Measurements from ENCODE around the gene PLA2G4D.
"Not testable (repeated sequence)": the region's sequence is repeated elsewhere in the genome, so short reads cannot be mapped to it uniquely, and the experiment has no call there.

The PLA2G4D gene

DNA sequence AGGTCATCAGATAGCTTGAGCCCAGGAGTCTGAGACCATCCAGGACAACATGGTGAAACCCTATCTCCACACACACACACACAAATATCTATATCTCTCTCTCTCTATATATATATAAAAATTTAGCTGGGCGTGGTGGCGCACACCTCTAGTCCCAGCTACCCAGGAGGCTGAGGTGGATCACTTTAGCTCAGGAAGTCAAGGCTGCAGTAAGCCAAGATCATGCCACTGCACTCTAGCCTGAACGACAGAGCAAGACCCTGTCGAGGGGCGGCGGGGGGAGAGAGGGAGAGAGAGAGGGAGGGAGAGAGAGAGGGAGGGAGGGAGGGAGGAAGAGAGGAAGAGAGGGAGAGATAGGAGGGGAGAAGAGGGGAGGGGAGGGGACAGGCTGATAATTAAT is 34.1 kb upstream of the PLA2G4D start:
- no peak for DNase-seq (ENCODE audit: low read depth)

GRCh38 chr15:42123546-42123945 is 29.2 kb upstream of the PLA2G4D start:
- DNase-seq (ENCODE audit: low read depth) = no peak

DNA sequence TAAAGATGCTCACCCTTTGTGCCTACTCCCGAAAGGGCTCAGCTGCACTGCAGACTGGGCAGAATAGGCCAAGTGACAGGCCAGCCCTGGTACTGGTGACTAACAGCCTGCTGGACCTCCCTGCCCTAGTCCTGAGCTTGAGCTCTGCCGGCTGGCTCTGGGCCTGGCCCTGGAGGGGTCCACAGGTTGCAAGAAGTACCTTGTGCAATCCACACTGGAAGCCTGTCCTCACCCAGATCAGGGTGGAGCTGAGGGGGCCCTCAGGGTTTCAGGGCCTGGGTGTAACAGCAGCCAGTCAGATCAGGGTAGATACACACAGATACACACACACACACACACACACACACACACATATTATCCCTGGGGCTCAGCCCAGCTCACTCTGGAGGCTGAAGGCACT is 27.3 kb upstream of the PLA2G4D start:
- DNase-seq (ENCODE audit: low read depth) = no peak

GRCh38 chr15:42121021-42121420 is 26.7 kb upstream of the PLA2G4D start:
- no peak for DNase-seq (ENCODE audit: low read depth)

DNA sequence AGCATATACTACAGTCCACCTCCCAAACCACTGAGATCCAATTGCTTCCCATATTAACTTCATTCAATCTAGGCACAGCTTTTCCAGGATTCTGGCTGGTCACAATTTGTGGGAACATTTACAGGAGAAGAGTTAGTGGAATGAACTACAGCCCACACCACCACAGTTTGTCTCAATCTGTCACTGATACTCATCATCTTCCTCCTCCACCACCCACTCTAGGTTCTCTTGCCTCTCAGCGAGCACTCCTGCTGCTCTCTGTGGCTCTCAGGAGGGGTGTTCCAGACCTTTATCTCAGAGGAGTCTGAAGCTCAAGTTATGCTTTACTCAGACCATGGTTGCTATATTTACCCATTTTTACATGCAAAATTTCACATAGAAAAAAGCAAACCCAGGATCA is 25.9 kb upstream of the PLA2G4D start:
- no peak for DNase-seq (ENCODE audit: low read depth)

GRCh38 chr15:42119446-42119760 is 25.0 kb upstream of the PLA2G4D start:
- no peak for DNase-seq (ENCODE audit: low read depth)

DNA sequence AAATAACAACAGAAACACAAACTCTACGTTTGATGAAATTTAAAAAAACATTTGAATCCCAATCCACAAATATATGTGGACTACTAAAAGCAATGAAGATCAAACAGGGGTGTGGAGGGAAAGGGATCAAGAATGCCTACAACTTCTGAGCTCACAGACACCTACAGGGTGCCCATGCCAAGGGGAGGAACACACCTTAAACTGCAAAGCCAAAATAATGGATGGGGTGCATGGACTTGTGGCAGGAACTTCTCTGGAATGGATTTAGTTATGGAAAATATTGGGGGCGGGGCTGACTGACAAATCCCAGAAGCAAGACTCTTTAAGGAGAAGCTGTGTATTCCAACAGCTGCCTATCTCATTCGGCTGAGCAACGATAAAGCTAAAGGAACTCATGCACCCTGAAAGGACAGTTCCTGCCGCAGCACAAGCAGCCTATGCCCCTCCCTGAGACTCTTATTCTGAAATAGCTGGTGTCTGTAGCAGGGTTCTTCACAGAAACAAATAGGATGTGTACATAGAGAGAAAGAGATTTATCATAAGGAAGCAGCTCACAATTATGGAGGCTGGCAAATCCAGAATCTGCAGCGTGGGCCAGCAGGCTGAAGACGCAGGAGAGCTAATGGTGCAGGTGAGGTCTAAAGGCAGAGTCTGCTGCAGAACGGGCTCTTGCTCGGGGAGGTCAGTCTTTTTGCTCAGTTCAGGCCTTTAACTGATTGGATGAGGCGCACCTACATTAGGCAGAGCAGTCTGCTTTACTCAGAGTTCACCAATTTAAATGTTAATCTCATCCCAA is 24.5 kb upstream of the PLA2G4D start:
- no peak for DNase-seq (ENCODE audit: low read depth)

DNA sequence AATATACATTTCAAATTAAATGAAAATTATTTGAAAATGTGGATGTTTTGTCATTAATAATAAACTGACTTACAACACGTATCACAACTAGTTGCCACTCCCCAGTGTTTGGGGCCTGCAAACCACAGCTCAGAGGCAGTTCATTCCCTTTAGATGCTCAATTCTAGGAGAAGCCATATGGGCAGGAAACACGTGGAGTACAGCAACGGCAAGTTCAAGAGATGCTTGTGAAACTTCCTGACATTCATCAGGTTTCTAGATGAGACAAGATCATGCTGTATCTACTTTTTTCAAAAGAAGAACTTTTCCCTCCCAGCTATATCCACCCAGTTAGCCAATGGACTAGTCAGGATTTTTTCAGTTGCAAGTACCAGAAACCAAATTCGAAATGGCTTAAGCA is 17.6 kb upstream of the PLA2G4D start:
- no peak for DNase-seq (ENCODE audit: low read depth)

DNA sequence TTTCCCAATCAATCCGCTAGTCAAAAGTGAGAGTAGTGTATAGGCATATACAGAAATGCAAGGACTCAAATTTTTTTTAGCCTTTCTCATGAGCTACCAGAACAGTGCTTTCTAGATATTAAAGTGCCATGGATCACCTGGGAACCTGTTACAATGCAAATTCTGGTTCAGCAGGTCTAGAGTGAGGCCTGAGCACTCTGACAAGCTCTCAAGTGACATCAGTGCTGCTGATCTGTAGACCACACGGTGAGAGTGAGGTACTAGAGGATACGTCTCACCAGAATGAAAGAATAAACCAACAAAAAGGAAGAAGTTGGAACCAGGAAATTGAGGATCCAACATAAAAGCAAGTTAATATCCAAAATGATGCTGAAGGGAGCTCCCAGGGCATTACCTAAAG is 16.0 kb upstream of the PLA2G4D start:
- DNase-seq (ENCODE audit: low read depth) = no peak

DNA sequence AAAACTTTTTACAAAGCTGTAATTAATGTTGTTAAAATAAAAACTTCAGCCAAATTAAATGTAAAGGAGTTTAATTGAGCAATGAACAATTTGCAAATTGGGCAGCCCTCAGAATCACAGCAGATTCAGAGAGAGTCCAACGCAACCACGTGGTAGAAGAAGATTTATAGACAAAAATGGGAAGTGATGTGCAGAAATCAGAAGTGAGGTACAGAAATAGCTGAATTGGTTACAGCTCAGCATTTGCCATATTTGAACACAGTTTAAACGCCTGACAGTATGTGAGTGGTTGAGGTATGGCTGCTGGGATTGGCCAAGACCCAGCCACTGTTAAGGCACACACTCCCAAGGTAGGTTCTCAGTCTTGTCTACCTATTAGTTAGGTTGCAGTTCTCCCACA is 14.4 kb upstream of the PLA2G4D start:
- DNase-seq (ENCODE audit: low read depth) = no peak

DNA sequence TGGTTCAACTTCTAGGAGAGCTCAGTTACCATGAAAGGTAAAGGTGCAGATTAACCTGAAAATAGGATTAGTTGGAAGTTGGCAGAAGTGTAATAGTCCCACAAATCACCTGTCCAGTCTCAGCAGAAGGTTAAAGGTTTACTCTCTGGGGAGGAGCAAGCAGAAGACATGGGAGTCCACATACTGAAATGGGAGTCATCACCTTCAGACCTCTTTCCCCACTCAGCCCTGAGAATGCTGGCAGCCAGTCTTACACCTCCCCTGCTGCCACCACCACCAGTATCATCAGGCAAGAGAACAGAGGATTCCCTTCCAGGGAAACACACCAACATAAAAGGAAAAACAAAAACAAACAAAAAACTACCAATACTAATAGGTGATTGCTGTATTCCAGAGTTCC is 13.8 kb upstream of the PLA2G4D start:
- no peak for DNase-seq (ENCODE audit: low read depth)

GRCh38 chr15:42107473-42107872 is 13.1 kb upstream of the PLA2G4D start:
- DNase-seq (ENCODE audit: low read depth) = no peak

- no peak for DNase-seq (ENCODE audit: low read depth)
Observed at GRCh38 chr15:42106288-42106687, 11.9 kb upstream of the PLA2G4D start.

DNA sequence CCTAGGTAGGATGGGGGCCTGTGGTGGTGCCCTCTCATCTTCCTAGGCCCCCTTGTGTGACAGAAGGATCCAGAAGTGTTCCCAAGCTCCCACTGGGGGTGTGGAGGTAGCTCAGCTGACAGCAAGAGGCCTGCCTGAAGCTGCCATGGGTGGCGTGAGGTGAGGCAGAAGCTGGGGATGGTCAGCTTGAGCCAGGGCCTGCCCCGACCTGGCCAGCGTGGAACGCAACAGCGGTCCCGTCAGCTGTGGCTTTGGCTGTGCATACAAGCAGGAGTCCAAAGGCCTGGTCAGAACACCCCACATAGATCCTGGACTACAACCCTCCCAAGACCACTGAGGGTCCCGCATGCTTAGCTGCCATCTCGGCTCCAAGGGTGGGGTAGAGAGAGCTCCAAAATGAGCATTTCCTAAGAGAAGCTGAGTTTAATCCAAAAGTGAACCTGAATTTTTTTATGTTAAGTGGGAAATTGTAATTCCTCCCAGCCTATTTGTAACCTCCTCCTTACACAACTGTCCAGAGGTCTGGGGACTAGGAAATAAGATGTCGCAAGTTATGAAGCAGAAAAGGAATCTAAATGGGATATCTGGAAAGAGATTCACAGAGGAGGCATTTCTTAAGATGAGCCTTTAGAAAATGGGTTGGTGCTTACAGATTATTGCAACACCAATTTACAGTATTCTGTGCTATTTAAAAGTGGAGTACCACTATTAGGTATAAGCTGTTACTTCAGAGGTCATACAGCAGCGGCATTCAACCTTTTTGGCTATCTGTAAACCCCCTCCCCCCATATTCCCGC is 9.9 kb upstream of the PLA2G4D start:
- DNase-seq (ENCODE audit: low read depth) = no peak

- peak; percentile 47 for DNase-seq (ENCODE audit: low read depth)
Observed at GRCh38 chr15:42102646-42103235, 8.4 kb upstream of the PLA2G4D start.

- no peak for DNase-seq (ENCODE audit: low read depth)
Observed at GRCh38 chr15:42101861-42102260, 7.5 kb upstream of the PLA2G4D start.

DNA sequence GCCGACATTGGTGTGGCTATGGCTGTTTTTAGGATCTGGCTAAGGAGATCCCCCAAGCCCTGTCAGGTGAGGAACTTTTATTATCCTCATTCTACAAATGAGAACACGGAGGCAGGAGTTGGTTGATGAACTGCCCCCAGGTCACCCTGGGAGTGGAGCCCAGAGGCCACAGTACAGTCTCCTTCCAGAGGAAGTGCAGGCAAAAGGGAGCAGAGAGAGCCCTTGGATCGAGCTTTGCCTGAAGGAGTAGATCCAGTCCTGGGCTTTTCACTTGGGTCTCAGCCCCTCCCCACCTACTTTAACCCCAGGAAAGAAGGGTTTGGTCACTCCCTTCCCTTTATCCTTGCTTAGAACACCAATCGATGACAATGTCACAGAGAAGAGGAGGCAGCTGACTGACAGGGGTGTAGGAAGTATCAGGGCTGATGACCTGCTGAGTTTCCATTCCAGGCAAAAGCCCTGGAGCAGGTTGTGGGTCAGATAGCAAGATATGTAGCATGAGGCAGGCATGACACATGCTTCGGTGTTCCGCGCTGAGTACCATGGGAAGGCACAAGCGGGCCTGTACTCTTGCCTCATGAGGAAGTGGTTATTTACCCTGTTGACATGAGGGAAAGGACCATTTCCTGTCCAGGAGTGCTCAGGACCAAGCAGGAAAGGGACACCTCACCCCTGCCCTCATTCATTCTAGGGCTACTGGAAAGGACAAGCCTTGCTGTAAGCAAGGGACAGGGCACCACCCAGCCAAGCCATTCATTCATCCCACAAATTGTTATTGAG is 5.8 kb upstream of the PLA2G4D start:
- peak; percentile 40 for DNase-seq (ENCODE audit: low read depth)

DNA sequence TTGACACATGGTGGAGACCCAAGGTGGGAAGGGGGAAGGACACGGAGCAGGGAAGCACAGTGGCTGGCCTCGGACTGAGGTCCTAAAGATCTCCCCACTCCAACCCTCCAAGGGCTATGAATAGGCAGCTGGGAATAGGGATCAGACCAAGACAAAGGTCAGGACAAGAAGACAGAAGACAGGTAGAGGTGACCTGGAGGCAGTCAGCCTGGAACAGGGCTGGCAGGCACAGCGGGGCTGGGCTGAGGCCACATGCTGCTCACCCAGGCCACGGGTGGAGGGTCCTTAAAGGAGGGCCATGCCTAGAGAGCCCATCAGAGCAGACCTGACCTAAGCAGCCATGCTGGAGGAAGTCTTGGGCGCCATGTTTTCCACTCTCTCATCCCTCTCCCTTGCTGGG is 2.7 kb upstream of the PLA2G4D start:
- no peak for DNase-seq (ENCODE audit: low read depth)

DNA sequence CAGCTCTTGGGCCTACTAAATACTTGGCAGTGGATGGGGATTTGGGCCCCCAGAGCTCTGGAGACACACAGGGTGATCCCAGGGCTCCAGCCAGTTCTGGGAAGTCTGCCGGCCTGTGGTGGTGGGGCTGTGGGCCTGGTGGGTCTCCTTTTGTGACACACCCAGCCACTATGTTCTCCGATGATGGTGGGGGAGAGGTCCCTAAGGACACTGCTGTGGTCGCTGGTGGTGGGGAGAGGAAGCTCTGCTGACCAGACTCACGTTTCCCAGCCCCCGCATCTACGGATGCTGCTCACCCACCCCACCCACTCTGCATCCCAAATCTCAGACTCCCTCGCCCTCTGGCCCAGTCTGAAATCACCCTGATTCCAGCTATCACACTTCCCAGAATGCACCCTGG is 396 bp downstream of the PLA2G4D start:
- no peak for DNase-seq (ENCODE audit: low read depth)

DNA sequence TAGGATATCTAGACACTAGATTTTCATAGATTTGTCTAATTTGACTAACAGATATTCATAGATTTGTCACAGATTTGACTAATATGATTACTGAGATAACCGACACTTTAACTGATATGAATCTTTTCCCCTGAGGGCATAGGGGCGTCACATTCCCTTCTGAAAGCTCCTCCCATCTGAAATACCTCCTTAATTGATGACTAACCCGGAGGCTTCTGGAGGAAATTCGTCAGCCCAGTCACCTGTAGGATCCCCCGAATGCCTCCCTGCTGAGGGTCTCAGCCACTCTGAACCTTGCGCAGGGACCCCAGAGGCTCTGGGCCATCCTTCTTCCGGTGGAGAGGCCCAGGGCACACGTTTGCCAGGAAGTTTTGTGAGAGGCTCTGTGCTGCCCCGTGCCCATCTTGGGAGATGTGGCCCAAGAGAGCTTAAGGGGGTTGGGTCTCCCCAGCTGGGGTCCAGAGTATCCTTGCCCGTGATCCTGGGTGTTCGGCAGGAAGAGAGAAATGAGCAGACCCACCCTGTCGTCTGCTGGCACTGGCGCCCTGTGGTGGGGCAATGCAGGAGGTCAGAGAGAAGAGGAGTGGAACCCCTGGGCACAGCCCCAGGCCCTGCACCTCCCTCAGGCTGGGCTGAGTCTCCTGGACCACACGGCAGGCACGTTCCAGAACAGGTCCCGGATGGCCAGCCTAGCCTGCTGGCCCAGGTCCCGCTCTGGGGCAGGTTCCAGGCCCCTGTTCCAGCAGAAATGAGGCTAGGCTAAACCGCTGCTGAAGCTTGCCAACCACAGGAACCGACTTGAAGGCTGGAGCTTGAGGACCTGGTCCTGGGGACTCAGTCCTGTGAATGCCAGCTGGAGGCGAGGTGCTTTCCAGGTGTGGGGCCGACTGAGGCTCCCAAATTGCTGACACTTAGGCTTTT is 1.7 kb downstream of the PLA2G4D start:
- no peak for DNase-seq (ENCODE audit: low read depth)

GRCh38 chr15:42091753-42092397 is 2.5 kb downstream of the PLA2G4D start:
- DNase-seq (ENCODE audit: low read depth) = not testable (repeated sequence)

Data from iris pigment epithelial cell (primary cell).